ENCODE data around the gene TTLL10.

GRCh38 chr1:1178794-1179331, 5.2 kb downstream of the TTLL10 start:
- TF ChIP-seq SUZ12 (IDR thresholded peaks at IDR 0.05) (no peak), FOXM1 (IDR thresholded peaks at IDR 0.05; ENCODE audit: borderline replicate concordance) (no peak), FOXK2 (IDR thresholded peaks at IDR 0.05) (no peak), CTBP1 (IDR thresholded peaks at IDR 0.05; ENCODE audit: borderline replicate concordance) (no peak), ARNT (IDR thresholded peaks at IDR 0.05) (no peak), ELF4 (IDR thresholded peaks at IDR 0.05) (no peak), BHLHE40 (IDR thresholded peaks at IDR 0.05; ENCODE audit: borderline replicate concordance) (no peak), NFRKB (IDR thresholded peaks at IDR 0.05) (no peak), SP1 (IDR thresholded peaks at IDR 0.05) (no peak), TARDBP (IDR thresholded peaks at IDR 0.05) (no peak), FOXA1 (IDR thresholded peaks at IDR 0.05) (no peak), HDGF (IDR thresholded peaks at IDR 0.05; ENCODE audit: borderline replicate concordance) (no peak), ZNF384 (IDR thresholded peaks at IDR 0.05) (no peak)

Data from HEK293T (cell line).